Body of pancreas (tissue), 4 donors: ENCODE data around the gene ANO10.

Source experiments
- POLR2A ChIP-seq, 3 donors: fragments of 450-650 bp; IDR thresholded peaks; one replicate each; pipeline ENCODE4 v1.6.1; 2016; ENCODE audit warnings: antibody characterized with exemption in 3 of 3, mild to moderate bottlenecking in 2 of 3
- TF ChIP-seq, protein P1 (sequence below), 7 experiments: fragments of 450-650 bp in 4 of 7; fragments of 200-600 bp in 3 of 7; sonication (generic) in 3 of 7; IDR thresholded peaks; one replicate each; pipeline ENCODE4 v1.5.1; 2016 to 2019; ENCODE audit warnings: antibody characterized with exemption in 7 of 7

DNA sequence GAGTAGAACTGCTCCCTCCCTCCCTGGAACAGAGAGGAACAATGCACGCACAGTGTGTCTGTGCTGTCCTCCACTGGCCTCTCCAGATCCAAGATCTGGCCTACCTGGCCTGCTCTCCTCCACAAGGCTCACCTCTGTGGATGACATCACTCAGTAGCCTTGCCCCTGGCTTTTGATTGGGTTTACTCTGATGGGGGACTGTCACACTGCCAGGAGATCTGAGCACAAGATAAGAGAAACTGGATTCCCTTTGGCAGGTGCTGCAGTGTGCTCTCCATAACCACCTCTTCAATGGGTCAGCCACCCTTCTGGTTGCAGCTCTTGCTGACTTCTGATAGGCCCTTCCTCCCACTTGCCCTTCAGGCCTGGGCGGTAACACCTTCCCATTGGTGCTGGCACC, 22.6 kb upstream of the ANO10 start:
- TF ChIP-seq POLR2A (IDR thresholded peaks at IDR 0.05) = no peak
- TF ChIP-seq, protein P1, sequence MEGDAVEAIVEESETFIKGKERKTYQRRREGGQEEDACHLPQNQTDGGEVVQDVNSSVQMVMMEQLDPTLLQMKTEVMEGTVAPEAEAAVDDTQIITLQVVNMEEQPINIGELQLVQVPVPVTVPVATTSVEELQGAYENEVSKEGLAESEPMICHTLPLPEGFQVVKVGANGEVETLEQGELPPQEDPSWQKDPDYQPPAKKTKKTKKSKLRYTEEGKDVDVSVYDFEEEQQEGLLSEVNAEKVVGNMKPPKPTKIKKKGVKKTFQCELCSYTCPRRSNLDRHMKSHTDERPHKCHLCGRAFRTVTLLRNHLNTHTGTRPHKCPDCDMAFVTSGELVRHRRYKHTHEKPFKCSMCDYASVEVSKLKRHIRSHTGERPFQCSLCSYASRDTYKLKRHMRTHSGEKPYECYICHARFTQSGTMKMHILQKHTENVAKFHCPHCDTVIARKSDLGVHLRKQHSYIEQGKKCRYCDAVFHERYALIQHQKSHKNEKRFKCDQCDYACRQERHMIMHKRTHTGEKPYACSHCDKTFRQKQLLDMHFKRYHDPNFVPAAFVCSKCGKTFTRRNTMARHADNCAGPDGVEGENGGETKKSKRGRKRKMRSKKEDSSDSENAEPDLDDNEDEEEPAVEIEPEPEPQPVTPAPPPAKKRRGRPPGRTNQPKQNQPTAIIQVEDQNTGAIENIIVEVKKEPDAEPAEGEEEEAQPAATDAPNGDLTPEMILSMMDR (IDR thresholded peaks at IDR 0.05) = no peak
